NCI-H2196 treated with DMSO at 0.1 percent for 48 hours (cell line): ENCODE results near the gene HPCAL1.

Experiments
- DNase-seq: peaks from one replicate; lab custom pipeline; 2025; ENCODE audit not compliant: unreplicated experiment; lab: John Stamatoyannopoulos, UW

Gene HPCAL1

DNA sequence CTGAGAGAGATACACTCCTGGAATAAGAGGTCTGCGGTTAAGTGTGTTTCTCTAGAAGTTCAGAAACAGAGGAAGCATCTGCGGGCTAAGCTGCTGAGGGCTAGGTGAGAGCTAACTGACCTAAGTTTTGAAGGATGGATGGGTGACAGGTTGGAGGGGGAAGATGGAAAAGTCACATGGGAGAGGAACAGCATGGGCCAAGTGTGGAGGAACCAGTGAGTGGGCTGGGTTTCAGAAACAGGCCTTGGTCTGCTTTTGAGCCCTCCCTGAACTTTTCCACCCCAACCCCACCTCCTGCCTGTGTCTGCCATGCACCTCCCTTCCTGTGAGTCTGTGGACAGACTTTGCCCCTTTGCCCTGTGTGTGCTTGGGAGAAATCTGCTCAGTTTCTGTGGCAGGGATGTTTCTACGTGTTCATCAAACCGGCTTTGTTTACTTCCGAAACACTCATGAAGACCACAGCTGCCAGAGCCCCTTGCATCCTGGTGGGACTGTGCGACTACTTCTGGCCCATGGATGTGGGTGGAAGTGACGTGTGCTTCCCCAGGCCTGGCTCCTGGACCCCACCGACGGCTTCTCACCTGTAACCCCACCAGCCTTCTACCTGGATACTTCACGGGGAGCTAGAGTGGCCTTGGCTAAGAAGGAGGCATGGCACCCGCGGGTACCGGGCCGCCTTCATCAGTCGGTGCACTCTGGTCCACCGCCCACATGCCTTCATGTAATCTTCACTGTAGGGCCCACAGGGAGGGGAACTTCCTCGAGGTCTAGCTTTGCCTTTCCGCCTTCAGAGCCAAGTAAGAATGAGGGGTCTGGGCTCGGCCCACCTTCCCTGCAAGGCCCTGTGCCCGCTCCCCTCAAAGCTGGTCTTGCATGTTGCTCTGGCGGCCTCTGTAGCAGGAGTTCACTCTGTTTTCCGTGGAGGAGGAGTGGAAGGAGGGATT is 1.4 kb upstream of the HPCAL1 start:
- no peak for DNase-seq

DNA sequence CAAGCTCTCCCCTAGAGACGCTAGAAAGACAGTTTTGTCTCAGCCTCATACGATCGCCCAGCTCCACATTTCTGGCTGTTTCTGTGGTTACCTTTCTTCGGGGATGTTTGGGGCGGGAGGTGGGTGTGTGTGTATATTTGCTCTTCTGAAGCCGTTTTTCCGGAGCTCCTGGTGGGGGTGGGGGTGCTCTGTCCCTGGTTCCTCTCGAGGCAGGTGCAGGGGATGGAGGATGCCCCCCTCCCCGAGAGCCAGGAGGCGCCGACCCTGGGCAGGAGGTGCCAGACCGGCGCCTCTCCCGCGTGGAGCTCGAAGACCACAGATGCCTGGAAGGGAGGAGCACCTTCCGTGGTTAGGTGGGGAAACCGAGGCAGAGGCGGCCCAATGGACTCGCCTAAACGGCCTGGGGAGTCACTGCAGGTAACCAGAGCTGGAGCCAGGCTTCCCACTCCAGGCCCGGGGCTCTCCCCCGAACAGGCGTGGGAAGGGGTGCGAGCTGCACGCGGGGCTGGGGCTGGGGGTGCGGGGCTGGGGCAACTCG is 694 bp upstream of the HPCAL1 start:
- peak; percentile 21 for DNase-seq

DNA sequence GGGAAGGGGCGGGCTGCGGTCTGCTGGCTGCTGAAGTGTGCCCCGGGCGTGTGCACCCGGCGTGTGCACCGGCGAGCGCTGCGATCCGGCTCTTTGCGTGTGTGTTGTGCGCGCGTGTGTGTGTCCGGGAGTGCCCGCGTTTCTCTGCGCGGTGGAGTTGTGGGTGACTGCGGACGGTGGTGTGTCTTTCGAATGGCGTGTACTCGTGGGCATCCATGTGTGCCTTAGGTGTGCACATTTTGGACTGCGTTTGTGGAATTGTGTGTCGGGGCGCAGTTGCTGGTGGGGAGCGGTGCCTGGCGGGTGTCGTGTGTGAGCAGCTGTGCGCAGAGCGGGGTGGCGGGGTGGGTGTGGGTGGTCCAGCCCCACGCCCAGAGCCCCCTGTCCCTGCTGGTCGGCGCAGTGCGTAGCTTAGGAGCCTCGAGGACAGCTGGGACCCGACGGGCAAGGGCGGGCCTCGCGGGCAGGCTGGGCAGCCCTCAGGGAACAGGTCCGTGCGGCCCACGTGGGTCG is 533 bp downstream of the HPCAL1 start:
- DNase-seq = no peak

DNA sequence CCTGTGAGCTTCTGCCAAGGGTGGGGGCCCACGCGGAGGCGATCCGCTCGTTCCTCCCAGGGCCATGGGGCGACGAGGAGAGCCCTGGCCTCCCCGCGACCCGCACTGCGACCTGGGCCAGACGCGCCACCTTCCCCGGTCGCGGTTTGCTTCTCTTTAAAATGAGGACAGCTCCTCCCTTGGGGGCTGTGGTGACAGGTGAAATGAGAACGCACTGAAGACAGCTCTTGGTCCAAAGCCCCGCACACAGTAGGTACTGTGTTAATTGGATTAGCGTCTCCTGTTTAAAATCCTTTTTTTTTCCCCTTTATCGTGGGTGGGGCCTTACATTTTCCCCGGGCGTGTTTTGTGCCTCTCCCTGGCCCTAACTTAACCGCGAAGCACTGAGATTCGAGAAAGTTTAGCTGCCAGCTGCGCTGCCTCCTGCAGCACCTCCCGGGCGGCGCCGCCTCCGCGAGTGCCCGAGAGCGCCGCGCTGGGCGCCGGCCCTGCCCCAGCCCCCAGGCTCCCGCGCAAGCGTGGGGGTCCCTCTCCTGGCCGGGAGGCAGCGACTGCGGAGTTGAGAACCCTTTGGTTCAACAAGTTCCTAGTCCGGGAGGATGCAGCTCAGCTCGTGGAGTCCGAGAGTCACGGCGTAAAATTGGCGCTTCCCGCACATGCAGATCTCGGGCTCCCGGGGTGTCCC is 1.1 kb downstream of the HPCAL1 start:
- DNase-seq = no peak

DNA sequence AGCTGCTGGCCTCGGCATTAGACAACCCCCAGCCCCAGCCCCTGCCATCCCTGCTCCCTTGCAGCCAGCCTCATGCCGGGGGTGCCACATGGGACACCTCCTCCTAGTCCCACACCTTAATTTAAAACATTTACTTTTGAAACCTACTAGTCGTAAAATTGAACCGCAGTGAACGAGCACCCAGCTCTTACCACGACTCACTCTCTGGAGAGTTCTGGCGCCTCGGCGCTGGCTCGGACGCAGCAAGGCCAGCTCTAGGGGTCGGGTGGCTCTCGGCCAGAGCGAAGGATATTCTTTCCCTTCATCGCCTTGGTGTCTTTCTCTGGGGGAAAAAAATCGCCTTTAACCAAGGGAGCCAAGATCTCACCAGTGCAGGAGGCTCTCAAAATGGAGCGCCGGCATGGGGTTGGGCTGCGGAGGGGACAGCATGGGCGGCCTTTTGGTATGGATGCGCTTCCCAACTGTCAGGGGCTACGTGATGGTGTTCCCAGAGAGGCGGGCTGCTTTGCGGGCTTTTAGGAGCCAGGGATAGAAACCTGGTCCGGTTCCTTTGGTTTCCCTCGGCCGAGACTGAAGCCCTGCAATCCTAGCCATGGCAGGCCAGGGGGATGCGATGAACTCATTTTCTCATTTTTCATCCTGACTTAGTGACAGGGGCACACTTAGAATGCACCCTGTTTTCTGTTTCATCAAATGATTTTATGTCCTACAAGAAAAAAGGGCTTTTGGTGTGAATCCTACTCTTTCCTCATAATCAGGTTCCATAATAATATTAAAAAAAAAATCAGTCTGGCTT is 2.0 kb downstream of the HPCAL1 start:
- no peak for DNase-seq

DNA sequence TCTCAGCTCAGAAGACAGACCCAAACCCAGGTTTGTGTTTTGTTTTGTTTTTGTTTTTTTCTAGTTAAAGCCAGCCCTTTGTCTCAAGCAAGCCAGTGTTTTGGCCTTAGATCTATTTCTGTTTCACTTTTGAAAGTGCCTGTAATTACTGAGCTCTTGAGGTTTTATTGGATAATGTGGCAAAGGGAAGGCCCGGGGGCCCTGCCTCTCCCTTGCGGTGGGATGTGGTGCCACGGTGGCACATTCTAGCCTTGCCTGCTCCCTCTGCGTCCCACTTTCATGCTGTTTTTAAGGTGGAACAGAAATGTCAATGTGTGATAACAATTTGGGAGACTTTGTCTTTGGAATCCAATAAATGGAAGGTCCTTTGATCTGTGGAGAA is 2.5 kb downstream of the HPCAL1 start:
- no peak for DNase-seq

DNA sequence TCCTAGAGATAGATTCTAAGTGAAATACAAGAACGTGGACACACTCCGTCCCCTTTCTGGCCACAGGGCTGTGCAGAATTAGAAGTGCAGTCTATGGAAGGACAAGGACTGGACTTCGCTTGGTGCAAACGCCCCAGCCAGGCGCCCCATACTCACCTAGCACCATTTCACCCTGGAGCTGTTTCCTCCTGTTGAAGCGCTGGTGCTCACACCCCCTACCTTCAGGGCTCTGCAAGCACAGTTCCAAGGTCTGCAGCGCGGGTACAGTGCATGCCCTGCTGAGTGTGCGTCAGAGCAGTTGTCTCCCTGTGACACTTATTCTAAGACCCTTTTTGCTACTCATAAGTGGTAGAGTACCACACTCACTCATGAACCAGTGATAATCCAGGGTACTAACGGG is 3.0 kb downstream of the HPCAL1 start:
- DNase-seq = no peak

DNA sequence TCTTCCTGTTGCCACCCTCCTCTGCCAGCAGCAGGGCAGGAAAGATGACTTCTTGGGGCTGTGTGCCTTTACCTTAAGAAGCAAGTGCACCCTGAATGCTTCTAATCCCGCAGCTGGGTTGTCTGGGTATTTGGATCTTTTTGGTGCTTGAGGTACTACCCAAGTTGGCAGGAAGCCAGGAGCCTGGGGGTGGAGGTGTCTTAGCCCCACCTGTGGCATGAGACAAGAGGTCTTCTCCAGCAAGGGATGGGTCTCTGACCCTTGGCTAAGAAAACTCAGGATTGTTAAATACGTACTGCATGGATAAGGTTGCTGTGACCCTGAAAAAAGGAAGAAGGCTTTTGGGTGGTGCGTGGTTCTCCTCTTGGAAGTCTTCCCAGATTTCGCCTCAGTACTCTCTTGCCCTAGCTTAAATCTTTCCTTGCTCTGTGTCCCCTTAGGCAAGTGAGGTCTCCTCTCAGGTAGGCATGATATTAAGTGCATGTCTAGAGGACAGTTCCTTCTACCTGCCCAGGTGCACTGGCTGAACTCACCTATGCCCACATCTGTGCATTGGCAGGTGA is 4.3 kb downstream of the HPCAL1 start:
- DNase-seq = no peak

DNA sequence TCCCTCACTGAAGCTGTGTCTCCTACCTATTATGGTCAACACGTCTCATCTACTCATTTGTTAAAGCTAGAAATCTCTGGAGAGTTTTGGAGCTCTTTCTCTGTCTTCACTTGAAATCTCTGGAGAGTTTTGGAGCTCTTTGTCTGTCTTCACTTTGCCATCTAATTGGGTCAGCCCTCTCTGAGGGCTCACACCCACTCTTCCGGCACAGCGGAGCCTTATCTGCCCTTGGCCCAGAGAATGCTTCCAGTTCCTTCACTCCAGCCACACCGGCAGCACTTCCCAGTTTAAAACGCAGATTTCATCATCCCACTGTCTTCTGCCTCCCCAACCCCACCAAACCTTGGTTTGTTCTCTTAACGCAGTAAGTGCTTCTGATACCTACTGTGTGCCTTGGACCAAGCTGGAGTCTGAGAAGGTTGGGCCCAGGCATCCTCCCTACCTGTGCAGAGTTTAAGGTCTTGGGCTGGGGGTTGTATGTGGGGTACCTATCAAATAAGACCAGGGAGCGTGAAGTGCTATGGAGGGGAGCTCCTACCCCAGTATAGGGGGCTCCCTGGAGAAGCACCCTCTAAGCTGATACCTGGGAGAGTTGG is 5.0 kb downstream of the HPCAL1 start:
- DNase-seq = no peak

DNA sequence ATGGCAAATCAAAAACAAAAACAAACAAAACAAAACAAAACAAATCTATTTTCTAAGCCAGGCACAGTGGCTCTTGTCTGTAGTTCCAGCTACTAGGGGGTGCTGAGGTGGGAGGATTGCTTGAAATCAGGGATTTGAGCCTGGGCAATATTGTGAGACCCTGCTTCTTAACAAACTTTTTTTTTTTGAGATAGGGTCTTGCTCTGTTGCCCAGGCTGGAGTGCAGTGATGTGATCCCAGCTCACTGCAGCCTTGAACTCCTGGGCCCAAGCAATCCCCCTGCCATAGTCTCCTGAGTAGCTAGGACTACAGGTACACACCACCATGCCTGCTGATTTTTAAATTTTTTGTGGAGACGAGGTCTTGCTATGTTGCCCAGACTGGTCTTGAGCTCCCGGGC is 6.2 kb downstream of the HPCAL1 start:
- DNase-seq = no peak

DNA sequence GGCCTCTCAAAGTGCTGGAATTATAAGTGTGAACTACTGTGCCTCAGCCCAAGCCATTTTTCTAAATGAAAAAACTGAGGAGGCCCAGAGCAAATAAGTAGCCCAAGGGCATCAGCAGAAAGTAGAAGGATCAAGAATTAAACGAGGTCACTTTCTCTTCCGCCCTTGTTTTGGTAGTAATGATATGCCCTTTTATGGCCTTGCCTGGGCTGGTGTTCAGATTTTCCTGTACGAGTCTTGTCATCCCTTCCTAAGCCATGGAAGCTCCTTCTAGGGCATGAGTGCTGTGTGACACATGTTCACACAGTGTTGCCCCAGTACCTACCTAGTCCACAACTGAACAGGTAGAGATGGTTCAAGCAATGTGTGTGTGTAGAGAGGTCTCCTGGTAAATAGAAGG is 6.6 kb downstream of the HPCAL1 start:
- DNase-seq = no peak

DNA sequence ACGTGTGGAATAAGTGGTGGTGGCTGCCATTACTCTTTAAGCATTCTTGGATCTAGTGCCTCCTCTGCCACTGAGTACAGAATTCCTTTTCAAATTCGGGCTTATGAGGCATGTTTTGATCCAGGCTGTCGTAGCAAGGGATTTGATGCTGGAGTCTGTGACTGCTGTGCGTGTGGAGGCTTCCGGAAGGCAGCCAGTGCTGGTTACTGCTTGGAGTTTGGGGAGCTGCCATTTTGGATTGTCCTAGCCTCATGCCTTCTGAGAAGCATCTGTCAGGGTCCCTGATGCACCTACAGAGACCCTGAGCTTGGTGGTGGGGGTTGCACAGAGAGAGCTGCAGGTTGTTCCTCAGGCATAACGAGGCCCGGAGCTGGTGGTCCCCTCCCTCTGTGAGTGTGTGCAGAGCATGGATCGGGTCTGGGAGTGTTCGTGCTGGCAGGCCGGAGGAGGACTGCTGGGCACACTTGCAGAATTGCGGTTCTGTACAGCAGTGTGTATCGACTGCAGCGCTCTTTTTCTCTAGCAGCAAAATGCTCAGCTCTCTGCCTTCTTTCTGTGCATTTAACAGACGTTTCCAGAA is 7.7 kb downstream of the HPCAL1 start:
- DNase-seq = no peak

DNA sequence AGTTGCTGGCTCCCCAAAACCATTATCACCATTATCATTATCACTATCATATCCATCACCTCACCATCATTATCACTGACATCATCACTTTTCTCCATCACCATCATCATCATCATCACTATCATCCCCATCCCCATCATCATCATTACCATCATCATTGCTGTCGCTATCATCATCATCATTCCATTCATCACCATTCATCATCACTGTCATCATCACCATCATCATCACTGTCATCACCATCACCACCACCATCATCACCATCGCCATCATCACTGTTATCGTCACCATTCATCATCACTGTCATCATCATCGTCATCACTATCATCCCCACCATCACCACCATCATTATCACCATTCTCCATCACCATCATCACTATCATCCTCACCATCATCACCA is 9.0 kb downstream of the HPCAL1 start:
- no peak for DNase-seq

DNA sequence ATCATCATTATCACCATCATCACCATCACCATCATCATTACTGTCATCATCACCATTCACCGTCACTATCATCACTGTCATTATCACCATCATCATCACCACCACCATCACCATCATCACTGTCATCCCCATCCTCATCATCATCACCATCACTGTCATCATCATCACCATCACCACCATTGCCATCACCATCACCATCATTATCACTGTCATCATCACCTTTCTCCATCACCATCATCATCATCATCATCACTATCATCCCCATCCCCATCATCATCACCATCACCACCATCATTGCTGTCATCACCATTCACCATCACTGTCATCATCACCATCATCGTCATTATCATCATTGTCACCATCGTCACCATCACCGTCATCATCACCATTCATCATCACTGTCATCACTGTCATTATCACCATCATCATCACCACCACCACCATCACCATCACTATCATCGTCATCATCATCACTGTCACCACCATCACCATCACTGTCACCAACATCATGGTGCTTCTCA is 9.8 kb downstream of the HPCAL1 start:
- no peak for DNase-seq

DNA sequence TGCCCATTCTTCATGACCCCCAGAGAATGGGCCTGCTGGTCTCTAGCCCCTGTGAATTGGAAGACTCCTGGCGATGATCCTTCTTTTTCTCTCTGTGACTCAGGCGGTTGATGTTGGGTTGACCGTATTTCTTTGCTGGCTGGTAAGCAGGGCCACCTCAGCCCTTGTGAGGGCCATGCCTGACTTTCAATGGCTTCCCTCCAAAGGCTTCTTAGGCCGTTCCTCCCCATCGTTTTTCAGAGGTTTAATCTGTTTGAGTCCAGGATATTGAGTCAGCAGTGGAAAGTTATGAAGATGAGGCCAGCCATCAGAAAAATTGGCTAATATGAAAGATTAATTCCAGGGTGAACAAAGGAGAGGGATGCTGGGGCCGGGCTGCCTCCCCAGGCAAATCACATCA is 13.6 kb downstream of the HPCAL1 start:
- no peak for DNase-seq

DNA sequence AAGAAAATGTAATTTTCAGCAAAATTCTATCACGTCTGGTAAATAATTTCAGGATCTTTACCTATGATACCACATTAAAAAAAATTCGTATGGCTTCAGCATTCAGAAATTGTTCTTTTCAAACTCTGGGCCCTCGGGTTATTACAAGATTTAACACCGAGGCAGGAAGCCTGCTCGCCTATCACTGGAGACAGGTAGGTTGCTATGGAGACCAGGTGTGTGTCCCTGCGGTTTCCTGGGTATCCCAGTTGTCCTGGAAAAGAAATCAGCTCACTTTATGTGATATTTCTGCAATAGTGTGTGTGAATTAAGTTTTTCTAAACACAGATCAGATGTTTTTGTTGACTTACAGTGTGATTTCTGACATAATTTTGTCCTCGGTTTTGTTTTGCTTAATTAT is 14.2 kb downstream of the HPCAL1 start:
- no peak for DNase-seq

DNA sequence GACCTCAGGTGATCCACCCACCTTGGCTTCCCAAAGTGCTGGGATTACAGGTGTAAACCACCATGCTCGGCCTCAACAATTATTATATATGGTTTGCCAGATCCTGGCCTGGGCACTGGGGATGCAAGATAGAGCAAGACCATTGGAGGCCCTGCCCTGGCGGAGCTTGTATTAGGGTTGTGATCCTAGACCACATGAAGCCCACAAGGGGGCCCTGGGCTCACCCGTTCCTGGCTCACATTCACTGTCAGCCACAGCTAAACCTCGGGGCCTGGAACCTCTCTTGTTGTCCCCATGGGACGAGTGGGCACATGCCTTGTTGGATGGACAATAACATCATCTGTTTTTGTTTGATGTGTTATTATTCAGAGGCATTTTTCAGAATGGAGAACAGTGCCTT is 14.9 kb downstream of the HPCAL1 start:
- DNase-seq = no peak

DNA sequence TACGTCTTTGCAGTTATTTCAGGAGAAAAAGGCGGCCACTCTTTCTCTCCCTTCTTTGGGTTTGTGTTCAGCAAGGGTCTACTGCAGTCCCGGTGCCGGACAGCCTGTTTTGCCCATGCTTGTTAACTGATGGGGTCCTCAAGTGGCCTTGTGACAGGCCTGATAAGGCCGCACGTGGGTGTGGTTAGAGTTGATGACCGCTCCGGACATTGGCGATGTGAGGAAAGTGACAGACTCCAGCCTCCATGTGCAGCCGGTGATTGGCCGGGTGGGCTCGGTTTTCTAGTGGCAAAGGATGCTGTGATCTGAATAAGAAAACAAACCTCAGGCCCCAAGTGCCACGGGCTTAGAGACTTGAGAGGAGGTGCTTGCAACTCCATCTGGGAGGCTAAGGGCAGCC is 15.6 kb downstream of the HPCAL1 start:
- no peak for DNase-seq

DNA sequence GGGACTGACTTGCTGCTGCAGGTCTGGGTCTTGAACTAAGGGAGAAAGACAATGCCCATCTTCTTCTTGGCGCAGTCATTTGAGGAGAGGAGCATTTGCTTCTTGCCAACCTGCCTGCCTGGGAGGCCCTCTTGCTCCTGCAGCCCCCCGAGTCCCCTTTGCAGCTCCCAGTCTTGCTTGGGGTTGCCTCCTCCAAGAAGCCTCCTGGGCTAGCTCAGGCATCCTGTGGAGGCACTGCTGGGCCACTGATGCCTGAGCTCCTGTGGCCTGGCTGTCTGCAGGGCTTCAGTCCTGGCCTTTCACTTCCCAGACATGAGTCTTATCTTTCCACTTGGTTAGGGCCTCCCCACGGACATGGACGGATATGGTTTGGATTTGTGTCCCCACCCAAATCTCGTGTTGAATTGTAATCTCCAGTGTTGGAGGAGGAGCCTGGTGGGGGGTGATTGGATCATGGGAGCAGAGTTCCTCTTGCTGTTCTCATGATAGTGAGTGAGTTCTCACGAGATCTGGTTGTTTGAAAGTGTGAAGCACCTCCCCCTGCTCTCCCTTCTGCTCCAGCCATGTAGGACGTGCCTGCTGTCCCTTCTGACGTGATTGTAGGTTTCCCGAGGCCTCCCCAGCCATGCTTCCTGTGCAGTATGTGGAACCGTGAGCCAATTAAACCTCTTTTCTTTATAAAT is 17.3 kb downstream of the HPCAL1 start:
- DNase-seq = no peak
